ENCODE measurements around the gene TOP2A. TPM values are rescaled to one million over a fixed set of nuclear protein-coding genes. Genes with fewer than 3 reads are reported as not detected.

TOP2A gene
- total RNA-seq, 1 donor from 2014 or later: 27.8 TPM

GRCh38 chr17:40447148-40447644, 29.5 kb upstream of the TOP2A start:
- peaks cover 7% of the 10 kb centered on the region for H3K36me3 Mint-ChIP-seq (ENCODE audit: low read depth)
- H3K27me3 Mint-ChIP-seq (ENCODE audit: low read depth): no peaks in the 10 kb centered on the region
- H3K4me3 Mint-ChIP-seq (ENCODE audit: unreplicated experiment): peak overlapping the region; percentile 62
- no peak for TF ChIP-seq CTCF (IDR thresholded peaks at IDR 0.05)
- no peaks in the 10 kb centered on the region for H3K9me3 Mint-ChIP-seq (ENCODE audit: low read depth)
- no peak for DNase-seq (ENCODE audit: low spot score)
- peak overlapping the region; percentile 68 for H3K27ac Mint-ChIP-seq (ENCODE audit: unreplicated experiment)
- H3K4me1 Mint-ChIP-seq (ENCODE audit: low read depth): peaks cover 78% of the 10 kb centered on the region

- Mint-ChIP-seq H3K36me3 (ENCODE audit: low read depth) (peaks cover 7% of the 10 kb centered on the region), H3K27ac (ENCODE audit: unreplicated experiment) (peak overlapping the region; percentile 94), H3K9me3 (ENCODE audit: low read depth) (no peaks in the 10 kb centered on the region), H3K4me3 (ENCODE audit: unreplicated experiment) (peak overlapping the region; percentile 81), H3K27me3 (ENCODE audit: low read depth) (no peaks in the 10 kb centered on the region), H3K4me1 (ENCODE audit: low read depth) (peaks cover 69% of the 10 kb centered on the region)
- DNase-seq (ENCODE audit: low spot score): no peak
- peak; percentile 23 for TF ChIP-seq CTCF (IDR thresholded peaks at IDR 0.05)
Measured at GRCh38 chr17:40445751-40446468, 28.2 kb upstream of the TOP2A start.

GRCh38 chr17:40443988-40444899, 26.5 kb upstream of the TOP2A start:
- DNase-seq (ENCODE audit: low spot score): no peak
- peak overlapping the region; percentile 81 for H3K4me3 Mint-ChIP-seq (ENCODE audit: unreplicated experiment)
- H3K36me3 Mint-ChIP-seq (ENCODE audit: low read depth): peaks cover 6% of the 10 kb centered on the region
- no peaks in the 10 kb centered on the region for H3K9me3 Mint-ChIP-seq (ENCODE audit: low read depth)
- peaks cover 58% of the 10 kb centered on the region for H3K4me1 Mint-ChIP-seq (ENCODE audit: low read depth)
- peak overlapping the region; percentile 94 for H3K27ac Mint-ChIP-seq (ENCODE audit: unreplicated experiment)
- no peaks in the 10 kb centered on the region for H3K27me3 Mint-ChIP-seq (ENCODE audit: low read depth)
- peak; percentile 34 for TF ChIP-seq CTCF (IDR thresholded peaks at IDR 0.05)

- peak within 1 kb of the TSS; percentile 94 for H3K27ac Mint-ChIP-seq (ENCODE audit: unreplicated experiment)
Measured at GRCh38 chr17:40443196-40443987, 25.7 kb upstream of the TOP2A start, which contains the start of gene IGFBP4. TSS of gene IGFBP4 (plus strand) at chr17:40443450. CDS start at chr17:40443736, 286 bp downstream.

More at GRCh38 chr17:40443196-40443987, 25.7 kb upstream of the TOP2A start, which contains the start of gene IGFBP4:
- TF ChIP-seq CTCF (IDR thresholded peaks at IDR 0.05): peak; percentile 66
- Mint-ChIP-seq H3K9me3 (ENCODE audit: low read depth) (no peaks in the 10 kb centered on the region), H3K4me1 (ENCODE audit: low read depth) (peaks cover 50% of the 10 kb centered on the region), H3K27me3 (ENCODE audit: low read depth) (no peaks in the 10 kb centered on the region), H3K4me3 (ENCODE audit: unreplicated experiment) (peak within 1 kb of the TSS; percentile 81), H3K36me3 (ENCODE audit: low read depth) (peaks cover 6% of the 10 kb centered on the region)
- DNase-seq (ENCODE audit: low spot score): no peak

Data from chondrocyte (in vitro differentiated cells).